HG02840 (cell line): ENCODE results near the gene NPHP3.
"Not testable (repeated sequence)": the region's sequence is repeated elsewhere in the genome, so short reads cannot be mapped to it uniquely, and the experiment has no call there.

Source experiments
- ATAC-seq: cut with Tn5 transposase; IDR thresholded peaks from one replicate; pipeline ENCODE4 v1.9.1; 2021; ENCODE audit warnings: mild to moderate bottlenecking, moderate library complexity, moderate number of reproducible peaks; ENCODE audit not compliant: unreplicated experiment, low FRiP score

Gene NPHP3

GRCh38 chr3:132722165-132723023 lies at the start of gene NPHP3:
Gene NPHP3 (minus strand): TSS chr3:132722409. CDS start chr3:132722355, 54 bp downstream.
- peak; percentile 80 for ATAC-seq

GRCh38 chr3:132758740-132759139 lies 36.5 kb upstream of the NPHP3 start:
- ATAC-seq = no peak

GRCh38 chr3:132756108-132756650 lies 34.0 kb upstream of the NPHP3 start:
- ATAC-seq = no peak

- ATAC-seq = no peak
Measured at GRCh38 chr3:132753946-132754345, 31.7 kb upstream of the NPHP3 start.

- no peak for ATAC-seq
Measured at GRCh38 chr3:132749786-132750185, 27.6 kb upstream of the NPHP3 start.

GRCh38 chr3:132746720-132747119 lies 24.5 kb upstream of the NPHP3 start:
- not testable (repeated sequence) for ATAC-seq

- ATAC-seq = no peak
Measured at GRCh38 chr3:132738314-132738713, 16.1 kb upstream of the NPHP3 start.

- ATAC-seq = no peak
Measured at GRCh38 chr3:132735589-132735988, 13.4 kb upstream of the NPHP3 start.

- no peak for ATAC-seq
Measured at GRCh38 chr3:132730891-132731580, 8.8 kb upstream of the NPHP3 start.

GRCh38 chr3:132726341-132726823 lies 4.2 kb upstream of the NPHP3 start:
- no peak for ATAC-seq

GRCh38 chr3:132723024-132723950 lies 1.1 kb upstream of the NPHP3 start:
- ATAC-seq = peak; percentile 7

GRCh38 chr3:132721479-132722164 lies 587 bp downstream of the NPHP3 start:
- ATAC-seq = peak; percentile 23

- ATAC-seq = no peak
Measured at GRCh38 chr3:132720228-132720627, 2.0 kb downstream of the NPHP3 start.

- ATAC-seq = no peak
Measured at GRCh38 chr3:132716372-132716771, 5.8 kb downstream of the NPHP3 start.

GRCh38 chr3:132713977-132714727 lies 8.1 kb downstream of the NPHP3 start:
- ATAC-seq = no peak

GRCh38 chr3:132710311-132710710 lies 11.9 kb downstream of the NPHP3 start:
- no peak for ATAC-seq

GRCh38 chr3:132709761-132710160 lies 12.4 kb downstream of the NPHP3 start:
- ATAC-seq = no peak

- ATAC-seq = no peak
Measured at GRCh38 chr3:132703733-132704132, 18.5 kb downstream of the NPHP3 start.

- no peak for ATAC-seq
Measured at GRCh38 chr3:132695422-132695821, 26.8 kb downstream of the NPHP3 start.
